ENCODE measurements around the gene CDH1. TPM values are rescaled to one million over a fixed set of nuclear protein-coding genes. Genes with fewer than 3 reads are reported as not detected.

CDH1 gene
- total and polyA plus RNA-seq, 2 experiments from 2014 or later, result 64.1 to 142 TPM

- Histone ChIP-seq H3K36me3 (ENCODE audit: insufficient read depth) (no peaks in the 10 kb centered on the region; the same call in 1 of the 2 replicates), H2AFZ (no peak overlapping the region), H3K27me3 (ENCODE audit: insufficient read depth) (no peaks in the 10 kb centered on the region), H3F3A (replicated peaks; ENCODE audit: low read depth) (no peaks in the 10 kb centered on the region), H3K4me3 (no peak overlapping the region), H3K79me2 (replicated peaks; ENCODE audit: insufficient read depth) (no peaks in the 10 kb centered on the region), H3K9me2 (ENCODE audit: insufficient read depth) (no peaks in the 10 kb centered on the region), H4K20me1 (replicated peaks; ENCODE audit: insufficient read depth) (no peaks in the 10 kb centered on the region; the same call in 1 of the 2 replicates), H3K4me1 (ENCODE audit: insufficient read depth) (peaks cover 6% of the 10 kb centered on the region; the same call in 1 of the 2 replicates), H3K4me2 (no peak overlapping the region), H3K27ac (ENCODE audit: low read depth) (no peak overlapping the region)
- Mint-ChIP-seq H3K4me1 (peaks cover 11% of the 10 kb centered on the region), H3K36me3 (ENCODE audit: low read depth) (peaks cover 10% of the 10 kb centered on the region; the same call in 1 of the 3 replicates), H3K27ac (no peak overlapping the region), H3K27me3 (ENCODE audit: insufficient read depth, low read depth, poor library complexity) (peaks cover 6% of the 10 kb centered on the region), H3K4me3 (no peak overlapping the region), H3K9me3 (peaks cover 10% of the 10 kb centered on the region; the same call in 2 of the 3 replicates)
- DNase-seq (ENCODE audit: low spot score), result no peak
- TF ChIP-seq, protein P1, sequence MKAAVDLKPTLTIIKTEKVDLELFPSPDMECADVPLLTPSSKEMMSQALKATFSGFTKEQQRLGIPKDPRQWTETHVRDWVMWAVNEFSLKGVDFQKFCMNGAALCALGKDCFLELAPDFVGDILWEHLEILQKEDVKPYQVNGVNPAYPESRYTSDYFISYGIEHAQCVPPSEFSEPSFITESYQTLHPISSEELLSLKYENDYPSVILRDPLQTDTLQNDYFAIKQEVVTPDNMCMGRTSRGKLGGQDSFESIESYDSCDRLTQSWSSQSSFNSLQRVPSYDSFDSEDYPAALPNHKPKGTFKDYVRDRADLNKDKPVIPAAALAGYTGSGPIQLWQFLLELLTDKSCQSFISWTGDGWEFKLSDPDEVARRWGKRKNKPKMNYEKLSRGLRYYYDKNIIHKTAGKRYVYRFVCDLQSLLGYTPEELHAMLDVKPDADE (IDR thresholded peaks at IDR 0.05), result no peak
- TF ChIP-seq NANOG (IDR thresholded peaks at IDR 0.05; ENCODE audit: borderline replicate concordance), result no peak
- TF ChIP-seq STAT1 (IDR thresholded peaks at IDR 0.05; ENCODE audit: unreplicated experiment), result no peak
- TF ChIP-seq EZH2phosphoT487 (IDR thresholded peaks at IDR 0.05; ENCODE audit: unreplicated experiment), result no peak
- TF ChIP-seq ZNF331 (CRISPR knock-in tag; IDR thresholded peaks at IDR 0.05; ENCODE audit: low read depth), result no peak
- TF ChIP-seq, protein P2, sequence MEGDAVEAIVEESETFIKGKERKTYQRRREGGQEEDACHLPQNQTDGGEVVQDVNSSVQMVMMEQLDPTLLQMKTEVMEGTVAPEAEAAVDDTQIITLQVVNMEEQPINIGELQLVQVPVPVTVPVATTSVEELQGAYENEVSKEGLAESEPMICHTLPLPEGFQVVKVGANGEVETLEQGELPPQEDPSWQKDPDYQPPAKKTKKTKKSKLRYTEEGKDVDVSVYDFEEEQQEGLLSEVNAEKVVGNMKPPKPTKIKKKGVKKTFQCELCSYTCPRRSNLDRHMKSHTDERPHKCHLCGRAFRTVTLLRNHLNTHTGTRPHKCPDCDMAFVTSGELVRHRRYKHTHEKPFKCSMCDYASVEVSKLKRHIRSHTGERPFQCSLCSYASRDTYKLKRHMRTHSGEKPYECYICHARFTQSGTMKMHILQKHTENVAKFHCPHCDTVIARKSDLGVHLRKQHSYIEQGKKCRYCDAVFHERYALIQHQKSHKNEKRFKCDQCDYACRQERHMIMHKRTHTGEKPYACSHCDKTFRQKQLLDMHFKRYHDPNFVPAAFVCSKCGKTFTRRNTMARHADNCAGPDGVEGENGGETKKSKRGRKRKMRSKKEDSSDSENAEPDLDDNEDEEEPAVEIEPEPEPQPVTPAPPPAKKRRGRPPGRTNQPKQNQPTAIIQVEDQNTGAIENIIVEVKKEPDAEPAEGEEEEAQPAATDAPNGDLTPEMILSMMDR (conservative IDR thresholded peaks at IDR 0.05; ENCODE audit: low read depth in 2 of 2), result no peak
- TF ChIP-seq, protein P3, sequence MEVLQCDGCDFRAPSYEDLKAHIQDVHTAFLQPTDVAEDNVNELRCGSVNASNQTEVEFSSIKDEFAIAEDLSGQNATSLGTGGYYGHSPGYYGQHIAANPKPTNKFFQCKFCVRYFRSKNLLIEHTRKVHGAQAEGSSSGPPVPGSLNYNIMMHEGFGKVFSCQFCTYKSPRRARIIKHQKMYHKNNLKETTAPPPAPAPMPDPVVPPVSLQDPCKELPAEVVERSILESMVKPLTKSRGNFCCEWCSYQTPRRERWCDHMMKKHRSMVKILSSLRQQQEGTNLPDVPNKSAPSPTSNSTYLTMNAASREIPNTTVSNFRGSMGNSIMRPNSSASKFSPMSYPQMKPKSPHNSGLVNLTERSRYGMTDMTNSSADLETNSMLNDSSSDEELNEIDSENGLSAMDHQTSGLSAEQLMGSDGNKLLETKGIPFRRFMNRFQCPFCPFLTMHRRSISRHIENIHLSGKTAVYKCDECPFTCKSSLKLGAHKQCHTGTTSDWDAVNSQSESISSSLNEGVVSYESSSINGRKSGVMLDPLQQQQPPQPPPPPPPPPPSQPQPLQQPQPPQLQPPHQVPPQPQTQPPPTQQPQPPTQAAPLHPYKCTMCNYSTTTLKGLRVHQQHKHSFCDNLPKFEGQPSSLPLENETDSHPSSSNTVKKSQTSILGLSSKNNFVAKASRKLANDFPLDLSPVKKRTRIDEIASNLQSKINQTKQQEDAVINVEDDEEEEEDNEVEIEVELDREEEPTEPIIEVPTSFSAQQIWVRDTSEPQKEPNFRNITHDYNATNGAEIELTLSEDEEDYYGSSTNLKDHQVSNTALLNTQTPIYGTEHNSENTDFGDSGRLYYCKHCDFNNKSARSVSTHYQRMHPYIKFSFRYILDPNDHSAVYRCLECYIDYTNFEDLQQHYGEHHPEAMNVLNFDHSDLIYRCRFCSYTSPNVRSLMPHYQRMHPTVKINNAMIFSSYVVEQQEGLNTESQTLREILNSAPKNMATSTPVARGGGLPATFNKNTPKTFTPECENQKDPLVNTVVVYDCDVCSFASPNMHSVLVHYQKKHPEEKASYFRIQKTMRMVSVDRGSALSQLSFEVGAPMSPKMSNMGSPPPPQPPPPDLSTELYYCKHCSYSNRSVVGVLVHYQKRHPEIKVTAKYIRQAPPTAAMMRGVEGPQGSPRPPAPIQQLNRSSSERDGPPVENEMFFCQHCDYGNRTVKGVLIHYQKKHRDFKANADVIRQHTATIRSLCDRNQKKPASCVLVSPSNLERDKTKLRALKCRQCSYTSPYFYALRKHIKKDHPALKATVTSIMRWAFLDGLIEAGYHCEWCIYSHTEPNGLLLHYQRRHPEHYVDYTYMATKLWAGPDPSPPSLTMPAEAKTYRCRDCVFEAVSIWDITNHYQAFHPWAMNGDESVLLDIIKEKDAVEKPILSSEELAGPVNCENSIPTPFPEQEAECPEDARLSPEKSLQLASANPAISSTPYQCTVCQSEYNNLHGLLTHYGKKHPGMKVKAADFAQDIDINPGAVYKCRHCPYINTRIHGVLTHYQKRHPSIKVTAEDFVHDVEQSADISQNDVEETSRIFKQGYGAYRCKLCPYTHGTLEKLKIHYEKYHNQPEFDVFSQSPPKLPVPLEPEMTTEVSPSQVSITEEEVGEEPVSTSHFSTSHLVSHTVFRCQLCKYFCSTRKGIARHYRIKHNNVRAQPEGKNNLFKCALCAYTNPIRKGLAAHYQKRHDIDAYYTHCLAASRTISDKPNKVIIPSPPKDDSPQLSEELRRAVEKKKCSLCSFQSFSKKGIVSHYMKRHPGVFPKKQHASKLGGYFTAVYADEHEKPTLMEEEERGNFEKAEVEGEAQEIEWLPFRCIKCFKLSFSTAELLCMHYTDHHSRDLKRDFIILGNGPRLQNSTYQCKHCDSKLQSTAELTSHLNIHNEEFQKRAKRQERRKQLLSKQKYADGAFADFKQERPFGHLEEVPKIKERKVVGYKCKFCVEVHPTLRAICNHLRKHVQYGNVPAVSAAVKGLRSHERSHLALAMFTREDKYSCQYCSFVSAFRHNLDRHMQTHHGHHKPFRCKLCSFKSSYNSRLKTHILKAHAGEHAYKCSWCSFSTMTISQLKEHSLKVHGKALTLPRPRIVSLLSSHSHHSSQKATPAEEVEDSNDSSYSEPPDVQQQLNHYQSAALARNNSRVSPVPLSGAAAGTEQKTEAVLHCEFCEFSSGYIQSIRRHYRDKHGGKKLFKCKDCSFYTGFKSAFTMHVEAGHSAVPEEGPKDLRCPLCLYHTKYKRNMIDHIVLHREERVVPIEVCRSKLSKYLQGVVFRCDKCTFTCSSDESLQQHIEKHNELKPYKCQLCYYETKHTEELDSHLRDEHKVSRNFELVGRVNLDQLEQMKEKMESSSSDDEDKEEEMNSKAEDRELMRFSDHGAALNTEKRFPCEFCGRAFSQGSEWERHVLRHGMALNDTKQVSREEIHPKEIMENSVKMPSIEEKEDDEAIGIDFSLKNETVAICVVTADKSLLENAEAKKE (CRISPR knock-in tag; IDR thresholded peaks at IDR 0.05), result no peak
- TF ChIP-seq REST (IDR thresholded peaks at IDR 0.05; ENCODE audit: unreplicated experiment), result no peak
- TF ChIP-seq EZH2 (IDR thresholded peaks at IDR 0.05; ENCODE audit: low read depth, unreplicated experiment), result no peak
- no peak for TF ChIP-seq CREB1 (CRISPR knock-in tag; IDR thresholded peaks at IDR 0.05; ENCODE audit: low read depth)
- TF ChIP-seq ZNF114 (CRISPR knock-in tag; IDR thresholded peaks at IDR 0.05), result no peak
- TF ChIP-seq POLR2AphosphoS5 (IDR thresholded peaks at IDR 0.05; ENCODE audit: low read depth), result no peak
- no peak for ATAC-seq
These were observed 124.1 kb downstream of the CDH1 start for GRCh38 chr16:68860978-68861892.

All from GM23338 (cell line).